Ovary (tissue), 3 donors: ENCODE results near the gene LRP1B.

Source experiments
- POLR2A ChIP-seq: fragments of 450-650 bp; IDR thresholded peaks from one replicate; pipeline ENCODE4 v1.6.1; 2017; ENCODE audit warnings: antibody characterized with exemption, mild to moderate bottlenecking, moderate library complexity
- TF ChIP-seq, protein P1 (sequence below), 3 donors: fragments of 450-650 bp in 2 of 3; fragments of 200-600 bp in 1 of 3; IDR thresholded peaks; one replicate each; pipeline versions ENCODE4 v1.5.1 to v1.8.0; 2016 to 2022; ENCODE audit warnings: antibody characterized with exemption in 3 of 3, mild to moderate bottlenecking in 1 of 3
- donor health status: DM: no; HTN: no; CAD: no.

DNA sequence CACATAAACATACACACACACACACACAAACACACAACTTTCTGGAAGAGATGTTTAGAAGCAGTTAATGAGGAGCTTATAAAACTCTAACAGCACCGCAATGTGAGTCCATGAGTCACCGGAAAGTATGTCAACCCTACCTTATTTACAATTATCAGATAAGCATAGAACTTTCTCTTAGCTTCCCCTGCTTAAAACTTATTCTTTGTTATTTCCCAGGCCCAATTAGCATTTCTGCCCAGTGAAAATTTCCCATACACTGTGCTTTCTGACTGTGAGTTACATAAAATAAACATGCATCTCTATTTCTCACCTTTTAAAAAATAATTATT is 737.6 kb downstream of the LRP1B start:
- TF ChIP-seq POLR2A, result no peak
- TF ChIP-seq, protein P1, sequence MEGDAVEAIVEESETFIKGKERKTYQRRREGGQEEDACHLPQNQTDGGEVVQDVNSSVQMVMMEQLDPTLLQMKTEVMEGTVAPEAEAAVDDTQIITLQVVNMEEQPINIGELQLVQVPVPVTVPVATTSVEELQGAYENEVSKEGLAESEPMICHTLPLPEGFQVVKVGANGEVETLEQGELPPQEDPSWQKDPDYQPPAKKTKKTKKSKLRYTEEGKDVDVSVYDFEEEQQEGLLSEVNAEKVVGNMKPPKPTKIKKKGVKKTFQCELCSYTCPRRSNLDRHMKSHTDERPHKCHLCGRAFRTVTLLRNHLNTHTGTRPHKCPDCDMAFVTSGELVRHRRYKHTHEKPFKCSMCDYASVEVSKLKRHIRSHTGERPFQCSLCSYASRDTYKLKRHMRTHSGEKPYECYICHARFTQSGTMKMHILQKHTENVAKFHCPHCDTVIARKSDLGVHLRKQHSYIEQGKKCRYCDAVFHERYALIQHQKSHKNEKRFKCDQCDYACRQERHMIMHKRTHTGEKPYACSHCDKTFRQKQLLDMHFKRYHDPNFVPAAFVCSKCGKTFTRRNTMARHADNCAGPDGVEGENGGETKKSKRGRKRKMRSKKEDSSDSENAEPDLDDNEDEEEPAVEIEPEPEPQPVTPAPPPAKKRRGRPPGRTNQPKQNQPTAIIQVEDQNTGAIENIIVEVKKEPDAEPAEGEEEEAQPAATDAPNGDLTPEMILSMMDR (IDR thresholded peaks at IDR 0.05), result no peak
